Measurements from ENCODE around the gene TBC1D7.
"Not testable (repeated sequence)": the region's sequence is repeated elsewhere in the genome, so short reads cannot be mapped to it uniquely, and the experiment has no call there.

TBC1D7 gene

DNA sequence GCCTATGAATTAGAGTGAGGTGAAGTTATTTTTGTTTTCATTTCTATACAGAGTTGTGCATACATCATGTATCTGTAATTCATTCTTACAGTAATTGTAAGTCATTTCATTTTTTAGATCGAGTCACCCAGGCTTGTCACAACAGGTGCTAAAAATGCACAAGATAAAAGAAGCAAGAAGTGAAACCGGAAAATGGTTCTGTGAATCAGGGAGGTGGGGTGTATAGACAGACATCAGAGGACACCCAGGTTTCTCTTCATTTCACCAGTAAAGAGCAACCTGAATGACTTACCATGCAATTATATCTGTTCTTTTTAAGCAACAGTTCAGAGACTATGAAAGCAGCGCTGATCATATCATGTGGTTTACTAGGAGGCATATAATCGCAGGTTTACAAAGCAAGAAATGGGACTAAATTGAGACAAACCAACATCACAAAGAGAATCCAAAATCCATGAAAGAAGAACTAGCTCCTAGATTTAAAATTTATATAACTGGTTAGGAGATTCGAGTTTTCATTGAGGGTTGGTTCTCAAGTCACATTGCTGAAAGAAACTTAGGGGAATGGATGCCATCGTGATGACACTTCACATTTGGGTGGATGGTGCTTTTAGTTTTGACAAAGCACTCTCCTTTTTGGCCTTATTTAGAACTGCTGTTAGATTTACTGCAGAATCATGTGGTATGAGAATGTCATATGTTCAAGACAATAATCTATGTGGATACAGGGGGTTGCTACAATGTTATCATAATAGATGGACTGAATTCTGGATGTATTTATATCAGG, 27.9 kb upstream of the TBC1D7 start:
- DNase-seq = no peak

DNA sequence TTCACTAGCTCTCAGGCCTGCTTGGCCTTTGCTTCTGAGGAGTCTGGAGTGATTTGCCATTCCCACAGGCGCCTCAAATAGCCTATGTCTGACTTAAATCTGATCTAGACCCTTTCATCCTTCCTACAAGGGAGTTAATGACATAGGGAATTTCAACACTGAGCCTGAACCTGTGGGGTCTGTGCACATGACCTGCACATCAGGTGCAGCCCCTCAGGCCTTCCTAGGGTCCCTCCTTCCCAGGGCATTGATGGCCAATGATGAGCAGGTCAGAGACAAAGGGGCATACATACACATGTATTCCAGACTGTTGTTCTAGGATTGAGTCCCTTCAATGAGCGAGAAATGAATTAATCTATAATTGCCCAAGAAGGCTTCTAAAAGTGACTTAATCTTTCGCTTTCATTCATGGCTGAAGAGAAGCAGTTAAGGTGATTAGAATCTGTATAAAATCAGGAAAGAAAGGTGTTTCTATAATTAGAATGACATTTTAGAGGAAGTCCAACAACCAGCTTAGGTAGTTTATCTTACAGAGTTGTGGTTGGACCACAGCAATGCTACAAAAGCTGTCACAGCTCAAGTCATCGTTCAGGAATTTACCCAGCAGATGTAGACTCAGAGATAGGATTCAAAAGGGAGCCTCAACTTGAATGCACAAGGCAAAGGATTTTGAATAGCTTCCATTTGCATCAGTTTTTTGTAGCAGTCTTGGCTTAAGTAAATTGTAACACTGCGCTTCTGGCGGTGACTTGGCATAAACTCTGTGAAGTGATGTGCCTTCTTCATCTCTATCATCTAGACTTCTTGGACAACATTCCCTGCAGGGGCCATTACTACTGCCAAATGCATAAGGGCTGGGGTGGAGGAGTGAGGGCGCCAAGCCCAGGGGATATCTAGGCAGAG, 27.0 kb upstream of the TBC1D7 start:
- no peak for DNase-seq

DNA sequence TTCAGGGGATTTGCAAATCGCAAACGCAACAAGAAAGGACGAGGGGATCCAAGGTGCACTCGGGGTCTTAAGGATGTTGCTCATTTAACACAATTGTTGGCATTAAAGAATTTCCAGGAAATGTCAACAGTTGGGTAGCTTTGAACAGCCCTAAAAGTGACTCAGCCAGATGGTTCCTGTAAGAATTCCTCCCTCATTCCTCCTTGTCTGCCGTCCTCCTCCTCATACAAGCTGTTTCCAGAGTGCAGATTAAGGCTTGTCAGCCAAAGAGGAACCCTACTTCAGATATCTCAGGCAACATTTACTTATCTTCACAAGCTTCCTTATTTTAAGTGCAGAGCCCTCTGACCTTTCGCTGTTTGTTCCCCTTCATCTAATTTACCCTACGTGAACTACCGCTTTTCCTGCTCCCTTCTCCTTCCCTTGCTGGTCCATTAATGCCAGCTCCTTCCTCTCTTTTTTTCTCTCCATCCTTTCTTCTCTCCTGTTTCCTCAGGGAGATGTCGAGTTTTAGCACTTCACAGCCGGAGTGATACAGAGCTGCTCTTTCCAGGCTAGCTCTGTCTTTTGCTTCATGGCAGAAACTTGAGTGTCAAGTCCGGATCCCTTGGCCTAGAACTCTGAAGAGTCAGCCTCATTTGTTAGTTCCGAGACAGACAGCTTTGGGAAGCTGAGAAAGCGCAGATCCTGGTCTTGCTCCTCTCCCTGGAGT, 26.1 kb upstream of the TBC1D7 start:
- DNase-seq = no peak

DNA sequence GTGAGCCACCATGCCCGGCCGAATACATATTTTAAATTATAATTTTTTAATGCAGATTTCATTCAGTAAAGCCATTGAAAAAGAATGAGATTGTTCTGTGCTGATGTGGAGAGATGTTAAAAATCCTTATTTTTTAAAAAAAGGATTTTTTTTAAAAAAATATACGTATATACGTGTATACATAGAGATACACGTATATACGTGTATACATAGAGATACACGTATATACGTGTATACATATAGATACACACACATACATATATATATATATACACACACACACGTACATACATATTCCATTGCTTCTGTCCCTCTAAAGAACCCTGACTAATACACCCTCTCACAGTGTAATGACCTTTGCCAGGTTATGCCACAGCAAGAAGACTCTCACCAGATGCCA, 23.8 kb upstream of the TBC1D7 start:
- DNase-seq = no peak

DNA sequence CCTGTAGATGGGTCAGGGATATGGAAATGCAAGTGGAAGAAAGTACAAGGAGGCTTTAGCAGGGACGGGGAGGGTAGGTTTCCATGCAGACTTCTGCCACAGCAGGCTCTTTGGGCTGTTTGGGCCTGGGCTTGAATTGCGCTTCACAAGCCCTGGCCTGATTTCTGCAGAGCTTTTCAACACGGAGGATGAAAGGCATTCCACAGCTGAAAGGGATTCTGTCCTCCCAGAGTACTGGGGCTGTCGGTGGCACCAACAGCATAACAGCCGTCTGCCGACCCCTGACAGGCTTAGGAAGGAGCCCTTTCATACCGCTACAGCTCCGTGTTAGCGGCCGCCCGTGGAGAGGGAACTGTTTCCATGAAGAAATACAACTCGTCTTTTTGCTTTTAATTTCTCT, 22.9 kb upstream of the TBC1D7 start:
- DNase-seq = peak; percentile 73

DNA sequence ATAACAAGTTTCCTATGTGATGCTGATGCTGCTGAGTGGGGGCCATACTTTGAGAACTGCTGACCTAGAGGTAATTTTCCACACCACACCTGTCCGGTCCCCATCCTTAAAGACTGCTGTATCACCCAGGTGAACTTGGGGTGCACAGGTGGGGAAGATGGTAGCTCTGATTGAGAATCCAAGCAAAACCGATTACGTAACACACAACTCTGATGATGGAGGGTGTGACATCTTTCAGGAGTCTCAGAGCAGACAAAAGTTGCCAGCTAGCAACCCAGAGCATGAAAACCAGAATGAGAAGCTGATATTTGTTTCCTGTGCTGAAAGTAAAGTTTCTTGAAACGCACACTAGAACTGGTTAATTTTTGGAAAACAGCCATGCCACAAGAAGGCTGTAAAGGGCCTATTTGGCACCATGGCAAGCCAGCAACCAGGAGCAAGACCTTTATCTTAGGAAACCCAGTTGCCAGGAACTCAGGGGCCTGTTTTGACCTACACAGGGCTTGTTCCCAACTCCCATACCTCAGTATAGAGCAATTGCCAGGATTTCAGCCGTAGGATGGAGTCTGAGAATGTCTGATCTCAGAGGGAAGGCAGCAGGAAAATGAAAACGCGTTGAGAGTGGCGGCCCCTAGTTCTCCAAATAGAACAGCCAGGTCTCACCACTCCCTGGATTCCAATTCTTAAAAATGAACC, 21.6 kb upstream of the TBC1D7 start:
- no peak for DNase-seq

DNA sequence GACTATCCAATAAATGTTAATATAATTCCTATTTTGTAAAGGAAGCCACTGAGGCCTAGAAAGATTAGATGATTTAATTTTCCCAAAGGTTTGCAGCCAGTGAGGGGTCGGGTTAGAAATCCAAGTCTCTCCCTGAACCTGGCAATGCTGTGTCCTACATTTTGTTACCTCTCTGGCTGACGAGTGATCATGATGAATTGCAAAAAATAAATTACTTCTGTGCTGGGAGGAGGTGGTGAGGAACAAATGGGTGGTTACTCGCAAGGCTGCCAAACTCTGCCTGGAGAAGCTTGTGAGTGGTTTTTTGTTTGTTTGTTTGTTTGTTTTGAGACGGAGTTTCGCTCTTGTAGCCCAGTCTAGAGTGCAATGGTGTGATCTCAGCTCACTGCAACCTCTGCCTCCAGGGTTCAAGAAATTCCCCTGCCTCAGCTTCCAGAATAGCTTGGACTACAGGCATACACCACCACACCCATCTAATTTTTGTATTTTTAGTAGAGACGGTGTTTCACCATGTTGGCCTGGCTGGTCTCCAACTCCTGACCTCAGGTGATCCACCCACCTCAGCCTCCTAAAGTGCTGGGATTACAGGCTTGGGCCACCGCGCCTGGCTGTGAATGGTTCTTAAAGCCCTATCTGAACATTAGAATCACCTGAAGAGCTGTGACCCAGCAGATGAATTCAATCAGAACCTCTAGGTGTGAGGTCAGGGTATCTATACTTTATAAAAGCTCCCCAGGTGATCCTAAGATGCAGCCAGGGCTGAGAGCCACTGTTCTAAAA, 20.2 kb upstream of the TBC1D7 start:
- no peak for DNase-seq

DNA sequence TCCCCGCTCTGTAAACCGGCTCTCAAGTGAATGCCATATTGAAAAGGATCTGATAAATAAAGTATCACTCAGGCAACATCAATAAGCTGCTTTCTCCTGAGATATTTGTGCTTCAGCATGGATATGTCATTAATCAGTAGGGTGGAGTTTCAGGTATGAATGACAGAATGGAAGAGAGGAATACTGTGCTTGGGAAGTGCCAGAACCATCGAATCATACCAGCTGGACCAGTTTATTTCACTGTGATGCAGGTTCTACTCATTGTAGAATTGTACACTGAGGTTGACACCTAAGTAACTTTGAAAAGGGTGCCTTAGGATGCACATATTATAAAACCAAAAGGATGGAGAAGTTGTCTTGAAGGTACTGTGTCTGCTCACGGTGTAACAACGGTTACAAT, 17.9 kb upstream of the TBC1D7 start:
- no peak for DNase-seq

DNA sequence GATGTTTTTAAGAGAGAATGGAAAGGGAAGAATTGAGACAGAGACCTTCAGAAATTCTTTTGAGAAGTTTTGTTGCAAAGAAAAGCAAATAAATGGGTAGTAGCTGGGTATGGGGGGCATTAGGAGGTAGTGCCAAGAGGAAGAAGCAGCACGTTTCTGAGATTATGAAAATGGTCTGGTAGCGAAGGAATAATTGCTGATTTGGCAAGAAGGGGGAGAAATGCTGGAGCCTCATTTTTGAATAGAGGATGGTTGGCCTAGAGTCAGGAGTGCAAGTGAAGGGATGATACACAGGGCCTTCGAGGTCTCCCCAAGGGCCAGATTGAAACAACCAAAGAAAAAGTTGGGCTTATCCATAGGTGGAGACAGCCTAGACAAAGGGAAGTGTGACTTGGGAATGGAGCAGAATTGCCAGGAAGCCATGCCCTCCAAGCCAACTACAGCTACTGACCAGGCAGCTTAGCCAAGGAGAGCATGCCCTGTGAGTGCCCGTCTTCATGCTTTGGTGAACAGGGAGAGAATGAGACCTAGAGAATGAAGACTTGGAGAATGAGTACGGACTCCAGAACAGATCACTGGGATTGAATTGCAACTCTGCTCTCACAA, 14.2 kb upstream of the TBC1D7 start:
- no peak for DNase-seq

DNA sequence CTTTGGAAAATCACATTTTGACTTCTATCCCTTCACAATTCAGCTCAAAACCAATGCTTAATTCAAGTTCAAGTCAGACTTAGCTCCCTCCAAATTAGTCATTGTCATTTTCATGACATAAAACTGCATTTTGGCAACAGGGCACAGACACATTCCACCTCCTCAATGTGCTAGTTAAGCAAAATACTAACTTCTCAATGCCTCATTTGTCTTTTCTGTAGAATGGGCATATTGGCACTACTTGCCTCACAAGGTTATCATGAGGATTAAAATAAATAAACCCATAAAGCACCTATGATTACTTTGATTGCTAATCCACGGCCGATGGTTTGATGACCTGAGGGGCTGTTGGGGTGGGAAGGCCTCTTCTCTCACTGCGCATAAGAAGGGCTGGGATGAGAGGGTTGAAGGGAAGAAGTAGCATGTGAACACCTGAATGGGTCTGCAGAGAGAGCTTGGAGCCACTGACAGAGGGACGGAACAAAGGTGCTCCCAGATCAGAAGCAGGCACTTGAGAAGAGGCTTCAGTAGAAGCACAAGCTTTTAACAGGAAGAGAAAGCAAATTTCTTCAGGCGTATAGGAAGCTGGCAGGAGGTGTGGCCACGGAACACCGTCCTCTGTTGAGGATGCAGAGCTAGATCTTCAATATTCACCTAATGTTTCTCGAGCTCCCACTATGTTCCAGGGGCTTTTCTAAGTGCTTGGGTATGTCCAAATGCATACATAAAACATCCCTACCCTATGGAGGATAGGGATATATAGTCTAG, 11.7 kb upstream of the TBC1D7 start:
- DNase-seq = no peak

DNA sequence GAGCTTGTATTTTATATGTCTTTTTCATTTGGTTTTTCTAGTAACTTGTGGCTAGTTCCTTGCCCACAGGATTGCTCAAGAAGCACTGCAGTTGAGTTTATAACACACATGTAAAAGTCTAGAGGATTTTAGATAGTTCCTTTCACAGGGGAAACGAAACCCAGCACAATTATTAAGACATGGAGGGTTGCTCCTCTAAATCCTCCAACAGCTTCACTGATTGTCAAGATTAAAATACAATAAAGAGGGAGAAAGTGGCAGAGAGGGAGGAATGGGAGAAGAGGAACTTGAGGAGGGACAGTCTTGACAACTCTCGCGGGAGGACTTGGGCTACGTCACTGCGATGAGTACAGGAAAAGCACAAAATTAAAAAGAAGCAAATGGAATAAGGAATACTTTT, 9.7 kb upstream of the TBC1D7 start:
- DNase-seq = no peak

DNA sequence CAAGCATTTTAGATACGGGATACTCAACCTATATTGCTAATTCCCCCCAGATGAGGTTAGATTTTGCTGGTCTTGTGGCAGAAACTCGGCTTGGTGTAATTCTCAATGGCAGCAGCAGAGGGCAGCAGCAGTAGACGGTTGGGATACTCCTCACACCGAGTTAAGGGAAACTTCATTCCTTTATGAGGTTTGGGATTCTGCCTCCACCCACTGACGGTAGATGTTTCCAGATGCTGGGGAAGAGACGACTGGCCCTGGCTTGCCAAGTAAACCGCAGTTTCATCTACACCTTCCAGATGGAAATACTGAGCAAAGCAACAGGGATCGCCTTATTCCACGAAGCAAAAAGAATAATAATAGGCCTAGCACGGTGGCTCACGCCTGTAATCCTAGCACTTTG, 8.2 kb upstream of the TBC1D7 start:
- DNase-seq = peak; percentile 84

DNA sequence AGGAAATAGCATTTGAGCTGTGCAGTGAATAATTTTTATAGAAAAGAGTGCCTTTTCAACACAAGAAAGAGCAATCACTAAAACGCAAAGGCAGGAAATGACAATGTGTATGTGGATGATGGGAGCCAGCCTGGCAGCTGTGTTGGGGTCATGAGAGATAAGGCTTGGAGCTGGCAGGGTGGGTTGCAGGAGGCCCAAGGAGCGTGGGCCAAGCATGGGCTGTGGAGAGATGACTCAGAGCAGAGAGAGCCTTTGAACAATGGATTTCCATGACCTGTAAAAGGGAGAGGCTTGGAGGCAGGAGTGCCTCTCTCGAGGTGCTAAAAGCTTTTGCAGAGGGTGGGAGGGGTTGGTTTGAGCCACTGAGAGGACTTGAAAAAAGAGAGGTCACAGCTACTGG, 6.6 kb upstream of the TBC1D7 start:
- no peak for DNase-seq

DNA sequence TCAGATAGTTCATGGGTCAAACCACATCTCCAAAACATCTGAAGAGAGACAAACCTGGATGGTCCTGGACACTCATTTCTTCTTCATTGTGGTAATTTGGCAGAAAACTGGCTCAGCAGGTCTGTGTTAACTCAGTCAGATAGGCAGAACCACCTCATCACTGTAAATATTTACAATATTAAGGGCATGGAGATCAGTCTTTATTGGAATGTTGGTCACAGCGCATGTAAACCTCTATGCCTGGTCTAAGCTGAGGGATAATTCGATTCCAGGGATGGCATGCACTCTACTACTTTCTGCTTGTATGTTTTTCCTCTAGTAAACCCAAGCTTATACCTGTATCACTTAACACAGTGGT, 4.0 kb upstream of the TBC1D7 start:
- no peak for DNase-seq

DNA sequence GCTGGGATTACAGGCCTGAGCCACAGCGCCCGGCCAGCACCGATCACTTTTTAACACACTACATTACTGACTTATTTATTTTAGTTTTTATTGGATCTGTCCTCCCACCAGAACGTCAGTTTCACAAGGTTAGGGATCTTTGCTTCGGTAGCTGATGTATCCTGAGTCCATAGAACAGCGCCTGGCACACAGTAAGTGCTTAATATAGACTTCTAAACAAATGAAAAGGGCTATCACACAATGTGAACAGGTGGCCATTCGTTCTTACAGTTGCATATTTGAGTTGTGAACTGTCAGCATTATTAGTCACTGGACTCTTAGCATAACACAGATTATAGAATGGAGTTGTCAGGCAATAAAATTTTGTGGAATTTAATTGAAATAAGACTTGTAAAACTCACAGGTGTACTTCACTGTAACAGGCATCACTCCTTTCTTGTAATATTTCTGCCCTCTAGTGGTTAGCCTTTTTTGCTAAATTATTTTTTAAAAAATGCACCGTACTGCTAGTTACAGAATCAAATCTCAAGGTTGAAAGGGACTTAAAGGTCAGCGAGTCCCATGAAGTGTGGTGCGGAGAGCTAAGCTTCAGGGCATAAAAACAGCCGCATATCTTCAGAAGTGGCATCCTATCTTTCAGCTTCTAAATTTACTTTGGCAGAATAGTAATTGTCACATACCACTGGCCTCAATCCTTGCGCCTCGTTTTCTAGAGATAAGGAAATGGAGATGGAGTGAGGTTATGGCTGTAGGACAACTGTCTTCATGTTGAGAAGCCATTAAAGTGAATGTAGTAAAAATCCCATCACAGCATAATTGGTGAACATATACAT, 3.4 kb upstream of the TBC1D7 start:
- peak; percentile 55 for DNase-seq

DNA sequence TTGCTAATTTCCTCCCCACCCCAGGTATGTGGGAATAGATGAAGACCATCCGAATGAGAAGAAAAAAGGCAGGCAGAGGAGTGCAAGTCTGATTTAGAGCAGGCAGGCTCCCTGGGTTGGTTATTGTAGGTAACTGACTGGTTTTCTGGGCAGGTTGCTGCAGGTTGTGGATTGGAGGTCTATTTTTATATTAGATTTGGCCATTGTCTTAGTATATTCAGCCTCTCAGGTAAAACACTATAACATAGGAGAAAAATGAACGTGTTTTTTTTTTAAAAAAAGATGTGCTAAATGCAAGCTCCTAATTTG, 492 bp upstream of the TBC1D7 start:
- DNase-seq = no peak

DNA sequence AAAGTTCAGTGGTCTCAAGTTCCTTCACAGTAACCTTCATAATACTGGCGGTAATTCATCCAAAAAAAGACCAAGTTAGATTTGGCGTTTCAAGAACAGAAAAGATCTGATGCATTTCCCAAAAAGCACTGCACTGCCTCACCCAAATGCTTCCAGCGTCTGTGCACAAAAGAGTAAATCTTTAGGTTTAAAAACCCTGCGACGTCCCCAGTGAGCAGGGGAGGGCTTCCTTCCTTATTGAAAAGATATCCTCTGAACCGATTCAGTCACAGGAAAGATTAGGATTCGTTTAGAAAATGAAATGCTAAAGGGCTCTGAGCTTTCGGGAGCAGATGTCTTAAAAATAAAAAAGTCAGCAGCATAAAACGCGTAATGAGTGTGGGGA, 654 bp downstream of the TBC1D7 start:
- DNase-seq = no peak

DNA sequence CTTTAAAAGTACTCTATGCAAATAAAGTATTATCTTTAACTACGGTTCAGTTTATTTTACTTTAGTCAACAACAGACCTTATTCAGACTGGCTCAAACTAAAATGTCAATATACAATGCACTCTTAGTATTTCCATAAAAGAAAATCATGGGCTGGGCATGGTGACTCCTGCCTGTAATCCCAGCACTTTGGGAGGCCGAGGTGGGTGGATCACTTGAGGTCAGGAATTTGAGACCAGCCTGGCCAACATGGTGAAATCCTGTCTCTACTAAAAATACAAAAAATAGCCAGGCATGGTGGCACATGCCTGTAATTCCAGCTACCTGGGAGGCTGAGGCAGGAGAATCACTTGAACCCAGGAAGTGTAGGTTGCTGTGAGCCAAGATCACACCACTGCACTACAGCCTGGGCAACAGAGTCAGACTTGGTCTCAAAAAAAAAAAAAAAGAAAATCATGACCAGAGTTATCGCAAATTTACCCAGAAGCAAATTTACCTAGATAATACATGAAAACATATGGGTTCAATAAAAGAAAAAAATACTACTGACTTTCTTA, 2.2 kb downstream of the TBC1D7 start:
- not testable (repeated sequence) for DNase-seq

DNA sequence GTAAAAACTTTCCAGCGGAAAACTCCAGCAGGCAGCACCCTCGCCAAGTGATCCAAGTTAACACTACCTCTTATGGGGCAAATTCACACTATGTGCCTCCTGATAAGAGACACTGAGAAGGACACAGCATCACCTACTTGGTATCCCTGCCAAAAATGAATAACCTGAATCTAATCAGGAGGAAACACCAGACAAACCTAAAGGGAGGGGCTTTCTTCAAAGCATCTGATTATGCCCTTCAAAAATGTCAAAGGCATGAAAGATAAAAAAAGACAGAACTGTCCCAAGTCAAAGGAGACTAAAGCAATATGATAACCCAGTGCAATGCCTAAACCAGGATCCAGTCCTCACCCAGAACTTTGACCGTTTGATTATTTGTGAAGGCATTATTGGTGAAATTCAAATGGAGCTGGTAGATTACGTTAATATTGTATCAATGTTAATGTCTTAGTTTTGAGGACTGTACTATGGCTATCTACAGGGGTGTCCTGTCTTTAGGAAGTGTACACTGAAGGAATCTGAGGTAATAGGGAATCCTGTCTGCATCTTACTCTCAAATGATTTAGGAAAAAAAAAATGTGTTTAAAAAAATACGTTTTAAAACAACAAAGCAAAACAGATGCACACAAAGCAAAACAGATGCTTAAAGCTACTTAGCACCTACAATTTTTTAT, 8.3 kb downstream of the TBC1D7 start:
- DNase-seq = no peak

Data from midbrain (tissue), 1 donor.